K562 (cell line): Measurements from ENCODE around the gene GRIK5. TPM values are rescaled to one million over a fixed set of nuclear protein-coding genes. Genes with fewer than 3 reads are reported as not detected.

Experiments
- ATAC-seq: fragments of 200-7000 bp; cut with Tn5 transposase; 3 replicates; pipeline ENCODE4 v1.9.1; 2020; ENCODE audit warnings: moderate library complexity
- BruUV-seq: library from RNA; stranded (reverse); fragments of 400-500 nt; replicated peaks from 2 replicates; lab custom pipeline; 2021; lab: Mats Ljungman, UMichigan
- CTCF ChIA-PET: fragments of 300-600 bp; formaldehyde crosslinking; extraction: SDS; loops from one replicate; lab custom pipeline; 2021; ENCODE audit warnings: low intra/inter-chr PET ratio; lab: Yijun Ruan, JAX
- POLR2A ChIA-PET: fragments of 300-600, 350-650 bp; sonication (Branson Sonifier 250); formaldehyde crosslinking; extraction: SDS; loops from one replicate; lab custom pipeline; 2021; ENCODE audit warnings: antibody characterized with exemption, inconsistent platforms; lab: Yijun Ruan, JAX
- DNase-seq, 4 experiments: peaks; one replicate each; pipeline versions ENCODE4 v3.0.0 to v3.0.0-alpha.2; 2011 to 2018; ENCODE audit warnings: low spot score in 3 of 4, mixed read lengths in 3 of 4; ENCODE audit errors: extremely low read depth in 1 of 4
- FAIRE-seq: peaks from 2 replicates; lab custom pipeline; 2011; peaks lifted over from hg19 to GRCh38; lab: Jason Lieb, UNC
- H2AFZ ChIP-seq: 2 replicates; pipeline ENCODE4 v1.6.0; 2011; ENCODE audit warnings: low read depth, low read length, control low read depth, inconsistent platforms
- H3K27ac ChIP-seq: fragments of 200-600 bp; 3 replicates; pipeline ENCODE4 v1.8.0; 2011; ENCODE audit warnings: low read depth, mild to moderate bottlenecking, control low read depth, inconsistent platforms, low read length, moderate library complexity, mixed read lengths; ENCODE audit errors: extremely low read depth
- H3K27me3 ChIP-seq, 2 experiments: fragments of 300-600 bp in 1 of 2; 2 replicates in 1 of 2; 3 replicates in 1 of 2; pipeline versions ENCODE4 v1.6.0 to v1.8.0; 2011; ENCODE audit warnings: inconsistent platforms in 2 of 2, low read length in 2 of 2, mild to moderate bottlenecking in 1 of 2, mixed read lengths in 1 of 2, moderate library complexity in 1 of 2; ENCODE audit not compliant: control insufficient read depth in 2 of 2, insufficient read depth in 2 of 2
- H3K36me3 ChIP-seq: fragments of 300-600 bp; 3 replicates; pipeline ENCODE4 v1.8.0; 2011; ENCODE audit warnings: mild to moderate bottlenecking, low read length, inconsistent platforms; ENCODE audit not compliant: control insufficient read depth, insufficient read depth
- H3K4me1 ChIP-seq, 2 experiments: fragments of 200-600 bp in 1 of 2; replicated peaks in 1 of 2; 2 replicates in 1 of 2; 3 replicates in 1 of 2; pipeline versions ENCODE4 v1.5.1 to v1.8.0; 2011; ENCODE audit warnings: inconsistent platforms in 2 of 2, low read length in 2 of 2, mild to moderate bottlenecking in 1 of 2, mixed read lengths in 1 of 2, moderate library complexity in 1 of 2; ENCODE audit not compliant: control insufficient read depth in 2 of 2, insufficient read depth in 2 of 2
- H3K4me2 ChIP-seq: 2 replicates; pipeline ENCODE4 v1.6.1; 2011; ENCODE audit warnings: low read length, control low read depth, inconsistent platforms, mixed read lengths; ENCODE audit not compliant: insufficient read depth
- H3K4me3 ChIP-seq: fragments of 200-600 bp; sonication (generic), shearing (Covaris generic); 2 replicates; pipeline ENCODE4 v1.5.1; 2016; ENCODE audit warnings: control low read depth, inconsistent platforms
- H3K79me2 ChIP-seq: fragments of 200-600 bp; 3 replicates; pipeline ENCODE4 v1.8.0; 2011; ENCODE audit warnings: low read length, inconsistent platforms; ENCODE audit not compliant: control insufficient read depth, insufficient read depth
- H3K9ac ChIP-seq, 2 experiments: 2 replicates each; pipeline versions ENCODE4 v1.6.0 to v1.6.1; 2011; ENCODE audit warnings: low read depth in 2 of 2, low read length in 2 of 2, control low read depth in 1 of 2, inconsistent platforms in 1 of 2, mild to moderate bottlenecking in 1 of 2, mixed read lengths in 1 of 2; ENCODE audit not compliant: insufficient read depth in 1 of 2
- H3K9me1 ChIP-seq: one replicate; pipeline ENCODE4 v1.6.0; 2011; ENCODE audit warnings: inconsistent platforms, mild to moderate bottlenecking, low read length, moderate library complexity; ENCODE audit not compliant: control insufficient read depth, insufficient read depth
- H3K9me3 ChIP-seq: replicated peaks from 2 replicates; pipeline ENCODE4 v1.5.1; 2011; ENCODE audit warnings: low read depth, low read length, inconsistent platforms; ENCODE audit not compliant: control insufficient read depth, insufficient read depth
- H4K20me1 ChIP-seq: replicated peaks from 2 replicates; pipeline ENCODE4 v1.6.1; 2011; ENCODE audit warnings: low read length, inconsistent platforms, mixed read lengths; ENCODE audit not compliant: control insufficient read depth, insufficient read depth
- ARID3B ChIP-seq: fragments of 250-450 bp; sonication (Bioruptor Pico); IDR thresholded peaks from 2 replicates; pipeline ENCODE4 v1.4.0; 2020; ENCODE audit warnings: borderline replicate concordance
- EGR1 ChIP-seq: fragments of 450-650 bp; conservative IDR thresholded peaks from 2 replicates; pipeline ENCODE4 v1.6.1; 2017; ENCODE audit warnings: mild to moderate bottlenecking
- WGBS: fragments of 100-300 bp; shearing (Covaris generic); methylation state at CpG from one replicate; pipeline ENCODE4 v1.1.6; 2016; ENCODE audit warnings: low coverage, mixed read lengths; ENCODE audit not compliant: insufficient coverage; ENCODE audit errors: missing lambda C conversion rate; 5-methylcytosine and 5-hydroxymethylcytosine counted together
- in situ Hi-C: fragments of 300-500 bp; cut with MboI; formaldehyde crosslinking; loops from 4 replicates; pipeline ENCODE4 v1.15.0; 2018; ENCODE audit warnings: inconsistent platforms, mixed read lengths
- intact Hi-C: fragments of 100-400 bp; cut with micrococcal nuclease; formaldehyde crosslinking; loops from 2 replicates; pipeline ENCODE4 v1.14.2; 2022
- polyA plus RNA-seq, 8 experiments: library from polyadenylated mRNA; depleted of rRNA in 4 of 8; stranded (reverse) in 5 of 8; unstranded in 3 of 8; fragments of >200 nt; fragmentation: Nextera tagmentation in 2 of 8; fragmentation: Illumina TruSeq in 1 of 8; extraction: Ambion mirVana in 2 of 8; extraction: Trizol in 1 of 8; gene quantifications; 2 replicates each; pipeline versions ENCODE4 v1.2.1 to v1.2.3, GENCODE V29; 2011 to 2014; ENCODE audit warnings: inconsistent platforms in 1 of 8, missing spikeins in 1 of 8
- total RNA-seq, 7 experiments: library from RNA; depleted of rRNA in 6 of 7; stranded (reverse); fragments of >200 nt in 6 of 7; fragmentation: Illumina TruSeq in 2 of 7; extraction: Trizol in 2 of 7; gene quantifications; 2 replicates each; pipeline versions ENCODE4 v1.2.1 to v1.2.3, GENCODE V29; 2011 to 2021; ENCODE audit warnings: low replicate concordance in 1 of 7

Gene GRIK5
- total and polyA plus RNA-seq, 9 of the 15 experiments (the other 6 are each of a cell fraction or from before 2014, with no cell fraction given), result 0.04 to 0.55 (median 0.27) TPM; not detected in 2

DNA sequence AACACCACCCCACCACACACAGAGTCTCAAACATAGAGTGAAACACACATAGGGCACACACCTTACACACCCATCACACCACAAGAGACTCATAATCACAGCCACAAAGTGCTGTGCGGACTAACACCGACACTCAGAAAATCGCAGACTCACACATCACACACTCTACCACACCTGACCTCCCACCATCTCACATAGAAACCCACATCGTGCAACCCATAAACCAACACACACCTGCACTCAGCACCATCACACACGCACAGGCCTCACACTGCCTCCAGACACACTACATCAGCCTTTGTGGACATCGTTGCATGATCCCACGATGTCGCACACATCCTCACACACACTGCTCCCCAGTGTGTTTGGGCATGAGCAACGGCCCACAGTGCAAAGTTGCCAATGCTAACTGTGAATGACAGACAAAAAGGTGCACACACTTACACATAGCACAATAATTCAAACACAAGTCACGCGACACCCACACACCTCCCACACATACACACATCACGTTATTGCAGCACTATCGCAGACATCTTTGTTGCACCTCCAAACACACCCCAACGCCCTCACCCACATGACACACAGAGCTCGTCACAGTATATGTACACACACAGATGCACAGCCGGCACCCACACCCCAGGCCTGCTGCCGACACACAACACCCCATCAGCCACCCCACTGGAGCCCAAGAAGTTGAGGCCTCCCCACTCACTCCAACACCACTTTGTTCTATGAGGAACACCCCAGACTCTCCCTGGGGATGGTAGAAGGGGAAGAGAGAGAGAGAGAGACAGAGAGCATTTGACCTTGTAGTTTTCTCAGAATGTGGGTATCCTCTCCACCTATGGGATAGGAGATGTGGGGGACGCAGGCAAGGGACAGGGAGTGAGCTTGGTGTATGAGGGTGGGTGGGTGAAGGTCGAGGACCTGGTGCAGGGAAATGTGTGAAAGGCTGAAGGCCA, 74.7 kb downstream of the GRIK5 start:
- peaks cover 8% of the 10 kb centered on the region for H4K20me1 ChIP-seq
- in situ Hi-C loops (no loop called here), intact Hi-C loops (no loop called here)
- BruUV-seq, result no TSS peak
- peak; percentile 46; the same call in 1 of the 2 replicates for TF ChIP-seq EGR1
- TF ChIP-seq ARID3B, result no peak
- peaks cover 0 to 44% of the 10 kb centered on the region in 2 experiments; a peak in 2 of 5 replicates for H3K4me1 ChIP-seq
- no peaks in the 10 kb centered on the region for H3K79me2 ChIP-seq
- peak; percentile 67 for FAIRE-seq
- ChIA-PET CTCF (no interaction called here), POLR2A (interaction anchor here (0.7 to 0.9 kb wide), 2 partner anchors 10 to 15 kb away, joined by 3 to 4 read pairs; no protein-coding TSS in a partner anchor)
- no peak overlapping the region for H3K9ac ChIP-seq
- H3K4me2 ChIP-seq, result no peak overlapping the region
- H3K27me3 ChIP-seq, result peaks cover 10 to 57% of the 10 kb centered on the region in 2 experiments; a peak in 4 of 5 replicates
- no peak for DNase-seq
- no peak overlapping the region for H3K27ac ChIP-seq
- WGBS, result 6% methylated on average over 19 of the region's 19 CpGs
- H2AFZ ChIP-seq, result no peak overlapping the region
- no peaks in the 10 kb centered on the region for H3K9me1 ChIP-seq
- H3K36me3 ChIP-seq, result no peaks in the 10 kb centered on the region
- H3K9me3 ChIP-seq, result no peaks in the 10 kb centered on the region
- ATAC-seq, result no peak
- H3K4me3 ChIP-seq, result no peak overlapping the region
